AG10803 (cell line): ENCODE data around the gene TRDMT1.
A peak's percentile ranks its signal among the peaks of the same experiment; 100 is the strongest.

Source experiments
- DNase-seq: peaks from one replicate; pipeline ENCODE4 v3.0.0; 2010; ENCODE audit warnings: low read depth
- H3K4me3 ChIP-seq: 2 replicates; pipeline ENCODE4 v1.5.1; 2011; ENCODE audit warnings: mild to moderate bottlenecking, low read length, control low read depth
- TF ChIP-seq, protein P1 (sequence below): conservative IDR thresholded peaks from 2 replicates; pipeline ENCODE4 v1.5.1; 2011; ENCODE audit warnings: mild to moderate bottlenecking, low read length, control low read depth, inconsistent platforms

The TRDMT1 gene

DNA sequence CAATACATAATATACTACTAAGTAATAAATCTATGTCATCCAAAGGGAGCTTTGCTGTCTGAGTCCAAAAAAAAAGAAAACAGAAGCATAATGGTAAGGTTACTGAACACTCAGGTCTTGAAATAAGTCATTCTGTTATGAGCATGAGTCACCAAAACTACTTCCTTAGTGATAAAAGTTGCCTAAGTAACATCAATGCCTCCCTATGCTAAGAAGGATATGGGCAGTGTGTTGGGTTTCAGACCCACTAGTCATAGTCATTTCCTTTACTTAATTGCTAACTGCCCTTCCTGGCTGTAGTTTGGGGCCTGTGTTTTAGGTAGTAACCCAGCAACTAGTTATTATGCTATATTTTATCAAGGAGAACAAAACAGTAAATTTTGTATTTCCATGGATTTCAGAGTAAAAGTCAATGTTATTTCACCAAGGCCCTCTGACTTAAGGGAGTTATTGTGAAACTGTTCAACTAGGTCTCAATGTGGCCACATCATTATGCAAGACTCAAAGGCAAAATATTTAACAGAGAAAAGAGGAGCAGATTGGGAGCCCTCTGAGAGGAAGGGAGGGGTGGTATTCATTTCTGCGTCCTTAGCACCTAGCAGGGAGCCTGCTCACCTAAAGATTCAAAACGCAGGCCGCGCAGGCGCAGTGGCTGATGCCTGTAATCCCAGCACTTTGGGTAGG is 14.9 kb upstream of the TRDMT1 start:
- H3K4me3 ChIP-seq: no peak overlapping the region; the same call in 1 of the 2 replicates
- DNase-seq: peak; percentile 99
- TF ChIP-seq, protein P1, sequence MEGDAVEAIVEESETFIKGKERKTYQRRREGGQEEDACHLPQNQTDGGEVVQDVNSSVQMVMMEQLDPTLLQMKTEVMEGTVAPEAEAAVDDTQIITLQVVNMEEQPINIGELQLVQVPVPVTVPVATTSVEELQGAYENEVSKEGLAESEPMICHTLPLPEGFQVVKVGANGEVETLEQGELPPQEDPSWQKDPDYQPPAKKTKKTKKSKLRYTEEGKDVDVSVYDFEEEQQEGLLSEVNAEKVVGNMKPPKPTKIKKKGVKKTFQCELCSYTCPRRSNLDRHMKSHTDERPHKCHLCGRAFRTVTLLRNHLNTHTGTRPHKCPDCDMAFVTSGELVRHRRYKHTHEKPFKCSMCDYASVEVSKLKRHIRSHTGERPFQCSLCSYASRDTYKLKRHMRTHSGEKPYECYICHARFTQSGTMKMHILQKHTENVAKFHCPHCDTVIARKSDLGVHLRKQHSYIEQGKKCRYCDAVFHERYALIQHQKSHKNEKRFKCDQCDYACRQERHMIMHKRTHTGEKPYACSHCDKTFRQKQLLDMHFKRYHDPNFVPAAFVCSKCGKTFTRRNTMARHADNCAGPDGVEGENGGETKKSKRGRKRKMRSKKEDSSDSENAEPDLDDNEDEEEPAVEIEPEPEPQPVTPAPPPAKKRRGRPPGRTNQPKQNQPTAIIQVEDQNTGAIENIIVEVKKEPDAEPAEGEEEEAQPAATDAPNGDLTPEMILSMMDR: no peak

DNA sequence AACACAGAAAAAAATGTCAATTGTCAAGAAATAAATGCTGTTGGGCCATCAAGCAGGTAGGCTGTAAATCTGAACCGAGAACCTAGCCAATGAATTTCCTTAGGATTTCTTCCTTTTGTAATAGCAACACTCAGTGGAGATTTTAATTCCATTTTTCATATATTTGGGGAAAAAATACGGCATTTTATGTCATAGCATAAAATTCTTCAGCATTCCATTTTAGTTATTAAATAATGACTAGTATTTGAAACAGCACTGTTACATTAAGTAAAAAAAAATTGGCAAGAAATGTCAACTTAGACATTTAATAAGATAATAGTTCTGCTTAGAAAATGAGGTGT is 14.3 kb upstream of the TRDMT1 start:
- DNase-seq: no peak
- peak overlapping the region; percentile 45 for H3K4me3 ChIP-seq
- TF ChIP-seq, protein P1: no peak

DNA sequence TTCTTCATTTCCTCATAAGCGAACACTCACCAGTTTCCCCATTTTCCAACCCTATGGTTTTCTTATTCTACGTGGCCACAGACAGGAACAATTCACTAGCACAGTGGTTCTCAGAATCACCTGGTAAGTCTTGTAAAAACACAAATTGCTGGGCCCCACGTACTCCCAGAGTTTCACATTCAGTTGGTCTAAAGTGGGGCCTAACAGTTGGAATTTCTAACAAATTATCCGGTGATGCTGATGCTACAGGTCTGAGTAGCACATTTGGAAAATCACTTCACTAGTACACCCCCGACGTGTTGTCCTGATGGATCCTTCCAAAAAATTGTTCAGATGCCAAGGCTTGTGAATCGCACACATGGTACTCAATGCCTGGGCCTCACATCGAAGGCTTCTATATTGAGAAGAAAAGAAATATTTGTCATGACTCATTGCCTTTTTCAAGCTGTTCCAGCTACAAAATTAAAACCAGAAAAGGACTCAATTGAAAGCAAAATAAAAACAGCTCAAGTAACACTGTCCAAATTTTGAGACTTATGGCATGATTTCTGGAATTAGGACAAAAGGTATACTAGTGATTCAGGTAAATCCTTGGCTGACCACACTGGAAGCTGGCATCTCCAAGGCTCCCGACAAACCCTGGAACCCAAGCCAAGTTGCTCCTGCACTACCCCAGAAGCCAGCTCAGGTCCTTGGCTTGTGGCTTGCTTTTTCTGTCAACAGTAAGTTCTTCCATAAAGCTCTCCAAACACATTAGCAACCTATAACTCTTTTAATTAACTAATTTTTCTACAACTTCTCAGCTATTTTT is 13.7 kb upstream of the TRDMT1 start:
- TF ChIP-seq, protein P1: no peak
- DNase-seq: peak; percentile 99
- peak overlapping the region; percentile 48 for H3K4me3 ChIP-seq

DNA sequence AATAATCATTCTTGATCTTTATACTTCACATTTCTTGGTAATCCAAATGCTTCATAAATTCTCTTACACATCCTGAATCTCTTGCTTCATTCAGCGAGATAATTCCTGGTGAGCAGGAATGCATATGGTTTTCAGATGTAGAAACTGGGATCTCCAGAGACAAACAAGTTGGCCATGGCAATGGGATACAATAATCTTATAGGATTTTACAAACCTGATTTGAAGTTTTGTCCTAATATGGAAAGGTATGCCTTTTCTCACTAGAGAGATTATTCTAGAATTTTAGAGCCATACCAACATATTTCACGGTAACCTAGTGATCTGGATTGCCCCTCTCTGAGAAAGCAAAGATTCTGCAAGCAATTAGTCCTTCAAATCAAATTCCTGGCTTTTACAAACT is 13.1 kb upstream of the TRDMT1 start:
- DNase-seq: peak; percentile 87
- peak overlapping the region; percentile 48 for H3K4me3 ChIP-seq

DNA sequence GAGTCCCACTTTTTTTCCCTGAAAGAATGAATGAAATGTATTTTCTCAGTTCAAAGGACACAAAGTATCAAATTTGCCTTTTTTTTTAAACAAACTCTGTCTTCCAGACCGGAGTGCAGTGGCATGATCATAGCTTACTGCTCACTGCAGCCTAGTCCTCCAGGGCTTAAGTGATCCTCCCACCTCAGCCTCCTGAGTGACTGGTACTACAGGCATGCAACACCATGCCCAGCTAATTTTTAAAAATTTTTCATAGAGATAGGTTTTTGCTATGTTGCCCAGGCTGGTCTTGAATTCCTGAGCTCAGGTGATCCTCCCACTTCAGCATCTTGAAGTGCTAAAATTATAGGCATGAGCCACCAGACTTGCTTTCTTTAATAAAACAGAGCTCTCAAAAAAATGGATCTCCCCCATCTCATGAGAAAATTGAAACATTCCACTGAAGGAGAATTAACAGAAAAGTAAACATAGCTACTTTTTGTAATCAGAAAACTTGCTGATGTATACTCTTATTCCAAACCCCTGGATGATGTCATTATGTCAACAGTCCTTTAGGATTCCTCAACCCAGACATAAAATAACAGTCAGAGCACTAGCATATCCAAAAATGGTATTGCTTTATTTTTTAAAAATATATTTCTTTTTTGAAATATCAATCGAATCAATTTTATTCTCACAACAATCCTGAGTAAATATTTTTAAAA is 12.3 kb upstream of the TRDMT1 start:
- no peak overlapping the region; the same call in 1 of the 2 replicates for H3K4me3 ChIP-seq
- TF ChIP-seq, protein P1: no peak
- DNase-seq: peak; percentile 26

More for the DNA sequence above, 13.1 kb upstream of the TRDMT1 start:
- TF ChIP-seq, protein P1: no peak

DNA sequence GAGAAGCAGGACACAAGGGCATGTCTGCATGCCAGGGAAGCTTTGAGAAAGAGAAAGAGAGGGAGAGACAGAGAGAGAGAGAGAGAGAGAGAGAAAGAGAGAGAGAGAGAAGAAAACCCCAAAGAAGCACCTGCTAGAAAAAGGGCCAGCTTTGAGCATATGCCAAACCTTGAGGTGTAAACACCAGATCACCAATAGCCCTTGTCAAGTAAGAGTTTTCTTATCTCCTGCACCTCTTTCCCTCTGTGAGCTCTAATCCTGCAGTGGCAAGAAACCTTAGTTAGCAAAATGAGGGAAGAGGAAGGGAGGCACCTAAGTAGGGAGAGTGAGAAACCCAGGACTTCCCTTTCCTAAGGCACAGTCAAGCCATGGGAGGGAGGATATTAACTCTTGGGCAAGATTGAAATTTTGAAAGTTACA is 11.3 kb upstream of the TRDMT1 start:
- DNase-seq: no peak
- no peak overlapping the region for H3K4me3 ChIP-seq
- TF ChIP-seq, protein P1: no peak
